Measurements from ENCODE around the gene MUC2. TPM values are rescaled to one million over a fixed set of nuclear protein-coding genes. Genes with fewer than 3 reads are reported as not detected.

Gene MUC2
- total and polyA plus RNA-seq, 2 of the 4 experiments (the other 2 are of a cell fraction), result not detected

DNA sequence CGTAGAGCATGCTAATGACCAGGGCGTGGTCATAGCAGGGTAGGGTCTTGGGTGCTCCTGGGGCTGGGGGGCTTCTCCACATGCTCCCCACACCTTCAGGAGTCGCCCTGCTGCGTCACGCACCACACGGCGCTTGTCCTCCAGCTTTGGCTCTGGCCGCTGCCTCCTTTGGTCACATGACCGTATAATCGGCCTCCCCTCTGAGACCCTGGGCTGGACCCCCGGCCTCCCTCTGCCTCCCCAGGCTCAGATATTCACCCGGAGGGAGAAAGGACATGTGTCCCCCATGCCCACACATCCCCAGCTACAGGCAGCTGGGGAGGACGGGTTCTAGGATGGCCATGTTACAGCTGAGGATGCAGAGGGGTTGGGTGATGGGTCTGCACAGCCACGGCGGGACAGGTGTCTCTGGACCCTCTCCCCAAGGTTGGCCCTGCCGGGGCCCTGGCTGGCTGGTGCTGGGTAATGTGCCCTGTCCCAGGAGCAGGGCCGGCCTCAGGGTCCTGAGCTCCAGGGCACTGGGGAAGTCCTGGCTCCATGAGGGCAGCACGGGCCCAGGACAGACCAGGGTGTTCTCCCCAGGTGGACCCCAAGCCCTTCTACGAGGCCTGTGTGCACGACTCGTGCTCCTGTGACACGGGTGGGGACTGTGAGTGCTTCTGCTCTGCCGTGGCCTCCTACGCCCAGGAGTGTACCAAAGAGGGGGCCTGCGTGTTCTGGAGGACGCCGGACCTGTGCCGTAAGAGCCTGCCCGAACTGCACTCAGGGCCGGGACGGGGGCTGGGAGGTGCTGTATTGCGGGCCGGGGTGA is 14.5 kb downstream of the MUC2 start (continued):
- TF ChIP-seq NFE2L2 (IDR thresholded peaks at IDR 0.05; ENCODE audit: low read depth, low read length), result no peak

DNA sequence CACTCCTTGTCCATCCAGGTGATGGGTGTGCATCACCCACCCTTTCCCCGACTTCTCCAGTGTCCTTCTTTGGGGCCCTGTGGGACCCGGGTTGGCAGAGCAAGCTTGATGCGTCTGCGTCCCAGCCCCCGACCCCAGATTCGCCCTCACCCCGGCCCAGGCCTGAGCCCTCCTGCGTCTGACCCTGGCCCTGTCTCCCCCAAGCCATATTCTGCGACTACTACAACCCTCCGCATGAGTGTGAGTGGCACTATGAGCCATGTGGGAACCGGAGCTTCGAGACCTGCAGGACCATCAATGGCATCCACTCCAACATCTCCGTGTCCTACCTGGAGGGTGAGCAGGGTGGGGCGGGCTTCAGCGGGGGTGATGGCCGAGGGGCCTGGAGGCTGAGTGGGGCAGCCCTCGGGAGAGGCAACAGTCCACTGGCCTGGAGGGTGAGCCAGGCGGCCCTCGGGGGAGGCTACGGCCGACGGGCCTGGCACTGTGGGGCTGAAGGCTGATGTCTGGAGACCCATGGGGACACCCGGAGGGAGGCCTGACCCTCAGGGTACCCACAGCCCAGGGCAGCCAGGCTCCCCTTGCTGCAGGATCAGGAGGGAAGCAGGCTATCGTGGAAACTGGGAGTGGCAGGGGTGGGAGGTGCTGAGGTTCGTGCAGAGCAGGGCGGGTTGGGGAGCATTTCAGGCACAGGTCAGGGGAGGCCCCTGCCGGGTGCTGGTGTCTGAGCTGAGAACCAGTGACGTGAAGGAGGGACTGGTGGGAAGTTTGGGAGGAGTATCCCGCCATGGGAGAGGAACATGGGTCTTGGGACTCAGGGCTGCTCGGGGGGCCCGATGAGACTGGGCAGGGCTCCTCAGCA is 15.3 kb downstream of the MUC2 start:
- no peak overlapping the region for H3K4ac ChIP-seq (ENCODE audit: low read depth, low read length)
- H4K20me1 ChIP-seq (ENCODE audit: insufficient read depth, low read length), result peaks cover 5% of the 10 kb centered on the region; the same call in 1 of the 2 replicates
- no peak overlapping the region for H4K8ac ChIP-seq (ENCODE audit: low read depth in 2 of 2, low read length in 2 of 2)
- no peak overlapping the region for H3K4me2 ChIP-seq (ENCODE audit: low read depth, low read length)
- no peak overlapping the region for H3K9ac ChIP-seq (ENCODE audit: low read depth, low read length)
- no peak overlapping the region for H2BK20ac ChIP-seq (ENCODE audit: low read depth, low read length)
- CTCF ChIA-PET, result no interaction called here
- 80% methylated on average over 16 of the region's 31 CpGs; no CpG with 5 or more reads in 1 of the 2 experiments for WGBS, 2 experiments (ENCODE audit: extremely low coverage in 2 of 2, insufficient read length in 1 of 2)
- no peak for ATAC-seq (ENCODE audit: low read depth)
- H3K18ac ChIP-seq (ENCODE audit: low read depth, low read length), result no peak overlapping the region
- dilution Hi-C loops (cut with HindIII; ENCODE audit: low sequenced_read_pairs, unreplicated experiment), result no loop called here
- H3K9me3 ChIP-seq (ENCODE audit: control insufficient read depth, insufficient read depth, low read length), result peaks cover 8% of the 10 kb centered on the region; the same call in 1 of the 2 replicates
- H3K36me3 ChIP-seq (ENCODE audit: control insufficient read depth, insufficient read depth, low read length), result no peaks in the 10 kb centered on the region
- H2BK120ac ChIP-seq (ENCODE audit: low read depth, low read length), result no peak overlapping the region
- no peak overlapping the region for H3K27ac ChIP-seq (ENCODE audit: insufficient read depth, low read length)
- no peak overlapping the region for H3K4me3 ChIP-seq (ENCODE audit: insufficient read depth, low read depth, low read length)
- no peak overlapping the region for H2AFZ ChIP-seq (replicated peaks; ENCODE audit: low read length, poor library complexity)
- BruUV-seq (replicated peaks), result no TSS peak
- no peak overlapping the region for H2AK5ac ChIP-seq (ENCODE audit: low read depth, low read length)
- no peak overlapping the region for H2AK9ac ChIP-seq (replicated peaks; ENCODE audit: low read depth, low read length, poor library complexity)
- no peak overlapping the region for H3K56ac ChIP-seq (ENCODE audit: extremely low read depth, insufficient read depth, low read length)
- H4K5ac ChIP-seq (ENCODE audit: low read depth, low read length), result no peak overlapping the region
- no peak overlapping the region for H2BK15ac ChIP-seq (ENCODE audit: low read depth, low read length)
- no peaks in the 10 kb centered on the region for H3K4me1 ChIP-seq (ENCODE audit: control insufficient read depth, insufficient read depth, low read length)
- H3K23ac ChIP-seq (ENCODE audit: low read depth, low read length), result no peak overlapping the region
- peaks cover 5% of the 10 kb centered on the region; the same call in 1 of the 2 replicates for H3K9me1 ChIP-seq (ENCODE audit: insufficient read depth, low read length)
- H3K27me3 ChIP-seq (ENCODE audit: control insufficient read depth, insufficient read depth, low read length), result no peaks in the 10 kb centered on the region; the same call in 1 of the 2 replicates
- H3K79me1 ChIP-seq (ENCODE audit: low read depth in 1 of 2, low read length in 2 of 2), result no peaks in the 10 kb centered on the region
- POLR2A ChIA-PET (ENCODE audit: unreplicated experiment), result no interaction called here
- no peak overlapping the region for H2BK5ac ChIP-seq (ENCODE audit: low read depth, low read length, poor library complexity, severe bottlenecking)
- intact Hi-C loops (cut with micrococcal nuclease), result no loop called here
- in situ Hi-C loops (cut with MboI; ENCODE audit: low sequenced_read_pairs), result no loop called here
- no peak overlapping the region for H3K14ac ChIP-seq (replicated peaks; ENCODE audit: low read depth, low read length)
- DNase-seq, result no peak
- H4K91ac ChIP-seq (ENCODE audit: insufficient read depth, low read depth, low read length), result no peak overlapping the region
- TF ChIP-seq CHD1 (IDR thresholded peaks at IDR 0.05; ENCODE audit: low read depth, low read length), result no peak
- no peak for TF ChIP-seq CEBPB (IDR thresholded peaks at IDR 0.05; ENCODE audit: low read depth, low read length)
- no peak for TF ChIP-seq MAFK (IDR thresholded peaks at IDR 0.05; ENCODE audit: low read depth, low read length)
- TF ChIP-seq RAD21 (IDR thresholded peaks at IDR 0.05; ENCODE audit: low read length), result no peak
- no peak for TF ChIP-seq NFE2L2 (IDR thresholded peaks at IDR 0.05; ENCODE audit: low read depth, low read length)
- TF ChIP-seq FOS (IDR thresholded peaks at IDR 0.05; ENCODE audit: low read depth, low read length), result no peak
- TF ChIP-seq MAZ (IDR thresholded peaks at IDR 0.05; ENCODE audit: borderline replicate concordance, low read depth, low read length), result no peak
- TF ChIP-seq, protein P1, sequence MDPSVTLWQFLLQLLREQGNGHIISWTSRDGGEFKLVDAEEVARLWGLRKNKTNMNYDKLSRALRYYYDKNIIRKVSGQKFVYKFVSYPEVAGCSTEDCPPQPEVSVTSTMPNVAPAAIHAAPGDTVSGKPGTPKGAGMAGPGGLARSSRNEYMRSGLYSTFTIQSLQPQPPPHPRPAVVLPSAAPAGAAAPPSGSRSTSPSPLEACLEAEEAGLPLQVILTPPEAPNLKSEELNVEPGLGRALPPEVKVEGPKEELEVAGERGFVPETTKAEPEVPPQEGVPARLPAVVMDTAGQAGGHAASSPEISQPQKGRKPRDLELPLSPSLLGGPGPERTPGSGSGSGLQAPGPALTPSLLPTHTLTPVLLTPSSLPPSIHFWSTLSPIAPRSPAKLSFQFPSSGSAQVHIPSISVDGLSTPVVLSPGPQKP (IDR thresholded peaks at IDR 0.05; ENCODE audit: borderline replicate concordance, low read depth, low read length), result no peak
- TF ChIP-seq BHLHE40 (IDR thresholded peaks at IDR 0.05; ENCODE audit: low read depth, low read length), result no peak
- no peak for TF ChIP-seq RCOR1 (IDR thresholded peaks at IDR 0.05; ENCODE audit: insufficient replicate concordance, low read length)

Measured in IMR-90 (cell line).